Liver (tissue), 9 donors: Measurements from ENCODE around the gene GGT1. TPM values are rescaled to one million over a fixed set of nuclear protein-coding genes. Genes with fewer than 3 reads are reported as not detected.

Experiments used
- DNase-seq: peaks from one replicate; pipeline ENCODE4 v3.0.0-alpha.2; 2017; ENCODE audit warnings: low spot score
- H3K27ac ChIP-seq, 2 donors: one replicate each; pipeline ENCODE4 v1.7.0; 2013; ENCODE audit warnings: inconsistent platforms in 2 of 2, low read length in 2 of 2, control low read depth in 1 of 2, low read depth in 1 of 2, mild to moderate bottlenecking in 1 of 2
- H3K27me3 ChIP-seq, 4 donors: one replicate each; pipeline versions ENCODE4 v1.6.1 to v1.7.0; 2013; ENCODE audit warnings: low read length in 3 of 4, inconsistent platforms in 1 of 4, mild to moderate bottlenecking in 1 of 4, moderate library complexity in 1 of 4; ENCODE audit not compliant: control insufficient read depth in 4 of 4, insufficient read depth in 4 of 4
- H3K36me3 ChIP-seq, 4 donors: one replicate each; pipeline versions ENCODE4 v1.6.1 to v1.7.0; 2013; ENCODE audit warnings: low read length in 3 of 4, mild to moderate bottlenecking in 3 of 4, low read depth in 1 of 4, moderate library complexity in 1 of 4; ENCODE audit not compliant: control insufficient read depth in 4 of 4, insufficient read depth in 3 of 4
- H3K4me1 ChIP-seq, 4 donors: one replicate each; pipeline versions ENCODE4 v1.6.1 to v1.7.0; 2013; ENCODE audit warnings: low read length in 3 of 4, mild to moderate bottlenecking in 3 of 4, moderate library complexity in 1 of 4; ENCODE audit not compliant: control insufficient read depth in 4 of 4, insufficient read depth in 4 of 4
- H3K4me3 ChIP-seq, 3 donors: one replicate each; pipeline versions ENCODE4 v1.6.1 to v1.7.0; 2013; ENCODE audit warnings: low read length in 3 of 3, control low read depth in 1 of 3, low read depth in 1 of 3, mild to moderate bottlenecking in 1 of 3
- H3K9ac ChIP-seq, 2 donors: one replicate each; pipeline ENCODE4 v1.7.0; 2013; ENCODE audit warnings: low read length in 2 of 2, mild to moderate bottlenecking in 2 of 2, moderate library complexity in 2 of 2, control low read depth in 1 of 2, low read depth in 1 of 2
- H3K9me3 ChIP-seq, 4 donors: one replicate each; pipeline versions ENCODE4 v1.6.1 to v1.7.0; 2013; ENCODE audit warnings: low read length in 3 of 4; ENCODE audit not compliant: control insufficient read depth in 4 of 4
- ATF3 ChIP-seq: IDR thresholded peaks from 2 replicates; pipeline ENCODE4 v1.6.1; 2016; ENCODE audit warnings: antibody characterized with exemption
- CTCF ChIP-seq: fragments of 150-350 bp; IDR thresholded peaks from 2 replicates; pipeline ENCODE4 v1.5.1; 2017; ENCODE audit warnings: improper control_type of control experiment, low read depth, low read length; ENCODE audit not compliant: missing input control
- EGR1 ChIP-seq, 2 donors: IDR thresholded peaks; 2 replicates each; pipeline ENCODE4 v1.6.1; 2016 to 2018; ENCODE audit warnings: antibody characterized with exemption in 2 of 2, low read depth in 2 of 2
- FOXA1 ChIP-seq: IDR thresholded peaks from 2 replicates; pipeline ENCODE4 v1.6.1; 2016; ENCODE audit warnings: antibody characterized with exemption
- FOXA2 ChIP-seq: IDR thresholded peaks from 2 replicates; pipeline ENCODE4 v1.6.1; 2016; ENCODE audit warnings: antibody characterized with exemption
- GABPA ChIP-seq, 2 donors: IDR thresholded peaks in 1 of 2; conservative IDR thresholded peaks in 1 of 2; 2 replicates each; pipeline ENCODE4 v1.6.1; 2016; ENCODE audit warnings: antibody characterized with exemption in 2 of 2, mild to moderate bottlenecking in 1 of 2, moderate library complexity in 1 of 2
- HNF4A ChIP-seq, 2 donors: conservative IDR thresholded peaks; 2 replicates each; pipeline ENCODE4 v1.6.1; 2016; ENCODE audit warnings: antibody characterized with exemption in 2 of 2, mild to moderate bottlenecking in 2 of 2
- HNF4G ChIP-seq: IDR thresholded peaks from 2 replicates; pipeline ENCODE4 v1.6.1; 2016; ENCODE audit warnings: antibody characterized with exemption
- JUND ChIP-seq, 2 donors: IDR thresholded peaks; 2 replicates each; pipeline ENCODE4 v1.6.1; 2016; ENCODE audit warnings: antibody characterized with exemption in 2 of 2
- MAX ChIP-seq: IDR thresholded peaks from 2 replicates; pipeline ENCODE4 v1.6.1; 2016; ENCODE audit warnings: antibody characterized with exemption
- RAD21 ChIP-seq, 2 donors: IDR thresholded peaks; 2 replicates each; pipeline ENCODE4 v1.6.1; 2016; ENCODE audit warnings: antibody characterized with exemption in 2 of 2, mild to moderate bottlenecking in 2 of 2
- RXRA ChIP-seq, 2 donors: IDR thresholded peaks; 2 replicates each; pipeline ENCODE4 v1.6.1; 2017 to 2018; ENCODE audit warnings: antibody characterized with exemption in 2 of 2, mild to moderate bottlenecking in 1 of 2
- SP1 ChIP-seq: IDR thresholded peaks from 2 replicates; pipeline ENCODE4 v1.6.1; 2018; ENCODE audit warnings: antibody characterized with exemption, mild to moderate bottlenecking
- TAF1 ChIP-seq: conservative IDR thresholded peaks from 2 replicates; pipeline ENCODE4 v1.6.1; 2016; ENCODE audit warnings: antibody characterized with exemption, mild to moderate bottlenecking
- YY1 ChIP-seq: IDR thresholded peaks from 2 replicates; pipeline ENCODE4 v1.6.1; 2016; ENCODE audit warnings: antibody characterized with exemption, mild to moderate bottlenecking
- ZBTB33 ChIP-seq: IDR thresholded peaks from 2 replicates; pipeline ENCODE4 v1.6.1; 2016; ENCODE audit warnings: antibody characterized with exemption
- WGBS: extraction: QIAGEN DNeasy Blood & Tissue Kit; methylation state at CpG from one replicate; pipeline ENCODE4 v1.1.7; 2013; 5-methylcytosine and 5-hydroxymethylcytosine counted together
- polyA plus RNA-seq, 2 donors: library from polyadenylated mRNA; stranded (reverse) in 1 of 2; unstranded in 1 of 2; fragments of 200-250 nt in 1 of 2; fragments of >200 nt in 1 of 2; fragmentation: Nextera tagmentation in 1 of 2; extraction: Ambion mirVana in 1 of 2; gene quantifications; one replicate each; pipeline versions ENCODE4 v1.2.1 to v1.2.3, GENCODE V29; 2013 to 2015
- total RNA-seq, 2 donors: library from RNA; depleted of rRNA; stranded (reverse); fragments of >200 nt; gene quantifications; one replicate each; pipeline ENCODE4 v1.2.3, GENCODE V29; 2014
- donor health status: healthy.
- donor health status: healthy.
- donor health status: healthy.
- donor health status: healthy.
- donor health status: healthy.

GGT1 gene
- total and polyA plus RNA-seq, 4 donors: 90.5 to 147 (median 112) TPM

GRCh38 chr22:24578355-24579257 lies 24.4 kb upstream of the GGT1 start:
- no peak overlapping the region for H3K9ac ChIP-seq
- no peak overlapping the region for H3K4me3 ChIP-seq
- no peaks in the 10 kb centered on the region for H3K9me3 ChIP-seq
- peak overlapping the region; percentile 1 to 23 for H3K27ac ChIP-seq
- 72% methylated on average over 8 of the region's 8 CpGs for WGBS
- peaks cover 4 to 31% (median 24%) of the 10 kb centered on the region in 4 donors for H3K4me1 ChIP-seq
- no peak for DNase-seq
- H3K36me3 ChIP-seq: peaks cover 0 to 9% (median 3%) of the 10 kb centered on the region in 4 donors
- no peaks in the 10 kb centered on the region for H3K27me3 ChIP-seq
- TF ChIP-seq RXRA (IDR thresholded peaks at IDR 0.05) (peak; percentile 9 to 40), FOXA1 (no peak), HNF4G (peak; percentile 46), SP1 (peak; percentile 37), EGR1 (IDR thresholded peaks at IDR 0.05; ENCODE audit: low read depth in 2 of 2) (no peak), JUND (IDR thresholded peaks at IDR 0.05) (peak in 1 of 2 donors; percentile 10), FOXA2 (peak; percentile 55), HNF4A (conservative IDR thresholded peaks at IDR 0.05) (peak; percentile 71 to 80)

- H3K36me3 ChIP-seq: peaks cover 0 to 5% (median 2%) of the 10 kb centered on the region in 4 donors
- no peaks in the 10 kb centered on the region for H3K27me3 ChIP-seq
- WGBS: 77% methylated on average over 1 of the region's 1 CpG
- H3K9ac ChIP-seq: no peak overlapping the region
- H3K4me3 ChIP-seq: no peak overlapping the region
- no peak overlapping the region for H3K27ac ChIP-seq
- peaks cover 6 to 37% (median 26%) of the 10 kb centered on the region in 4 donors for H3K4me1 ChIP-seq
- no peaks in the 10 kb centered on the region for H3K9me3 ChIP-seq
- TF ChIP-seq MAX (no peak), ATF3 (no peak), ZBTB33 (no peak), RAD21 (IDR thresholded peaks at IDR 0.05) (no peak), TAF1 (no peak), GABPA (IDR thresholded peaks at IDR 0.05 in 1 of 2, conservative IDR thresholded peaks at IDR 0.05 in 1 of 2) (no peak), FOXA1 (no peak), YY1 (no peak), CTCF (no peak), EGR1 (IDR thresholded peaks at IDR 0.05; ENCODE audit: low read depth in 2 of 2) (no peak)
- DNase-seq: no peak
Observed at GRCh38 chr22:24579258-24579601, 23.8 kb upstream of the GGT1 start.
